ENCODE data around the gene FBXO10.
"Not testable (repeated sequence)": the region's sequence is repeated elsewhere in the genome, so short reads cannot be mapped to it uniquely, and the experiment has no call there.

Gene FBXO10, protein sequence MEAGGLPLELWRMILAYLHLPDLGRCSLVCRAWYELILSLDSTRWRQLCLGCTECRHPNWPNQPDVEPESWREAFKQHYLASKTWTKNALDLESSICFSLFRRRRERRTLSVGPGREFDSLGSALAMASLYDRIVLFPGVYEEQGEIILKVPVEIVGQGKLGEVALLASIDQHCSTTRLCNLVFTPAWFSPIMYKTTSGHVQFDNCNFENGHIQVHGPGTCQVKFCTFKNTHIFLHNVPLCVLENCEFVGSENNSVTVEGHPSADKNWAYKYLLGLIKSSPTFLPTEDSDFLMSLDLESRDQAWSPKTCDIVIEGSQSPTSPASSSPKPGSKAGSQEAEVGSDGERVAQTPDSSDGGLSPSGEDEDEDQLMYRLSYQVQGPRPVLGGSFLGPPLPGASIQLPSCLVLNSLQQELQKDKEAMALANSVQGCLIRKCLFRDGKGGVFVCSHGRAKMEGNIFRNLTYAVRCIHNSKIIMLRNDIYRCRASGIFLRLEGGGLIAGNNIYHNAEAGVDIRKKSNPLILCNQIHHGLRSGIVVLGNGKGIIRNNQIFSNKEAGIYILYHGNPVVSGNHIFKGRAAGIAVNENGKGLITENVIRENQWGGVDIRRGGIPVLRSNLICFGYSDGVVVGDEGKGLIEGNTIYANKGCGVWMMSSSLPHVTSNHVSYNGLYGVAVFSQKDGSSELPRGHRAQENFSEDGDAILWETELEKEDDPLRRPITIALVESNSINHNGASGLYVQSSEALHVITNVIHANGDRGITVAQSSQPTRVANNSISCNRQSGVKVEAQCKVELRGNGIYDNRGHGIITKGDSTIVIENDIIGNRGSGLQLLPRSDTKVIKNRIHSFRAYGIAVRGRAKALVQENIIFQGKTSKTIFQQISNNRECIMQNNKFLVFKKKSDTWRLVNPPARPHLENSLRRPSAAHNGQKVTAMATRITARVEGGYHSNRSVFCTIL

DNA sequence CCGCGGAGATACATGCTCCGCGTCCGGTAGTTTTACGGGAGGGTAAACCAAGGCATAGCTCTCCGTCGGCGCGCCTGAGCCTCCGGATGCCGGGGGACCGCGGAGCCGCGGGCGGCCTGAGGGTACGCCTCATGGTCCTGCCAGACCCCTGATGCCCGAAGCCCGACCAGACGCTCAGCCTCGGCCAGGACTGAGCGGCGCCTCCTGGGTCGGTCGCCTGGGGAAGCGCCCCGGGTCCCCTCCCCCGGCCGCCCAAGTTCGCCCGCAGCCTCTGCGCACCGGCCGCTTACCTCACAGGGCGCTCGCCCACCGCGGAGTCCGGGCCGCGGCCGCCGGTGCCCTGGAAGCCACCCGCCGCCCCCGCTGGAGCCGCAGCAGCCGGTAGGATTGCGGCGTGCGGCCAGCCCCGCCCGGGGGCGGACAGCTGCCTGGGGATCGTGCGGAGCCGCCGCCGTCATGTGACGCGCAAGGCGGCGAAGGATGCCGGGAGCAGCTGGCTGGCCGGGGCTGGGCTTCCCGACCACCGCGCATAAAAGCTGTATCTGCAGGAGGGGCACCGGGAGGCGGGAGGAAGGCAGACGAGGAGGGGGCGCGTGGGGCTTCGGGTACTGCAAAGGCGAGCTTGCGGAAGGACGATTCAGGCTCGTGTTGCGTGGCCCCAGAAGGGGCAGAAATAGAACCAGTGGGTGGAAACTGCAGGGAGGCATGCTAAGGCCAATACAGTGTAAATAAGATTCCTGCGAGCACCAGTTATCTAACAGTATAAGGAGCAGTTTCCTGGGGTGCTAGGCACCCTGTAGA, at the start of gene FBXO10:
TSS of gene FBXO10 (minus strand) at position 460 of the 801 bp plus-strand sequence. CDS start 34,612 bp downstream, outside the sequence.
- DNase-seq (ENCODE audit: low read depth): no peak

- no peak for DNase-seq (ENCODE audit: low read depth)
These were observed 49.6 kb upstream of the FBXO10 start for GRCh38 chr9:37625758-37626147.

DNA sequence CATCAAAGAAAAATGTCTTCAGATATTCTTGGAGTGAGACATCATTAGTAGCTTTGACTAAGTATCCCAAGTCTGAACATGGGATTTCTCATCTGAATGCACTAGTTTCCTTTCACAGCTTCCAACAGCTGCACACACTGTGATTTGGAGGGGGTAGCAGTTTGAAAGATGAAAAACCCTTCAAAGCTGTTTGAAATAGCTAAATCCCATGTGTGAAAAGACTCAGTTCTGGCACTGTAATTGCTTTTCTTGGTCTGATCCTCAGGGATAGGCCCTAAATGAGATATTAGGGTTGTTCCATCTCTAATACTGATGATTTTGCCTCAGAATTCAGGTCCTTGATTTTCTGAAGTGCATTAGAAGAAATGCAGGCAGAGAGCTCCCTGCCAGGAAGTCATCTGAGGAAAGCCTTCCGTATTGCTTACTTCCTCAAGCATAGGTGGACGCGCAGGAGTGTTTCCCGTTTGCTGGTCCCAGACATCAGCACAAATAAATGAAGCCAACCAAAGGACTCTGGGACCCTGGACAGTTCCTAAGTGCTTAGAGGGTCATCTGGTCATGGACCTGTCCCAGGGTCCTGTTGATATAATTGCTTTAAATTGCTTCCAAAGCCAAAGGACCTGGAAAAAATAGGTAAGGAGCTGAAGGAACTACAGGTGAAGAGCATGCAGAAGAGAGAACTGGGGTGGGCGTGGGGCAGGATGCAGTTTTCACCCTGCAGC, 49.0 kb upstream of the FBXO10 start:
- no peak for DNase-seq (ENCODE audit: low read depth)

DNA sequence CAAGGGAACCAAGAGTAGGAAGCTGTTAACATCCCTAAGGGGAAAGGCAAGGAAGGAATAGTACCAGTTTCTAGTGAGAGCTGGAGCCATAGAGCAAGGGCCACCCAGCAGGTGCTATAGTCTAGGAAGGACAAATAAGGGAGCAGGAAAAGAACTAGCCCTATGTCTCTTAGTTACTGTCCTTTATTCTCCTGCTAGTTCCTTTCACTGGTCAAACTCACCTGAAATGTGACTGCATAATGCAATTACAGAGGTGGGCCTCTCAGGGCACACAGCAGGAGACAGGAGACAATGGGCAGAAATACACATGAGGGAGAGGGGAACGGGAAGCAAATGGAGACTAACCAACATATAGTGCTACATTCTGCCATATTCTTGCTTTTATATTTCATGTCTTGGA, 47.9 kb upstream of the FBXO10 start:
- no peak for DNase-seq (ENCODE audit: low read depth)

- DNase-seq (ENCODE audit: low read depth): no peak
These were observed 47.1 kb upstream of the FBXO10 start for GRCh38 chr9:37623267-37623666.

DNA sequence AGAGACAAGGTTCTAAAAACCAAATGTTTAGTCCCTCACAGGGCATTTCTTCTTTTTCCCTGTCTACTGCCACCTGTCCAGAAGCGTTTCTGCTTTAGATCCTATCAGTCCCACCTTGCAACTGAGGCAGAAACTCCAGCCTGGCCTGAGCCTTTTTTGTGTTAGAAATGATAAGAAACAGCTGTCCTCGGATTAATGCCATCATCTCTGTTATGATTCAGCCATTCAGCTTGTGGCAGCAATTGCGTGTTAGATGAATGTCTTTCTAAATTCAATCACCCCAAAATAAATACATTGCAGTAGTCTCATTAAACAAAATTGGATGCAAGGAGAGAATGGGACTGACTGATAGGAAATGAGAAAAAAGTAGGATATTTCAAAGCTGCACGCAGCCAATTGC, 46.3 kb upstream of the FBXO10 start:
- DNase-seq (ENCODE audit: low read depth): no peak

DNA sequence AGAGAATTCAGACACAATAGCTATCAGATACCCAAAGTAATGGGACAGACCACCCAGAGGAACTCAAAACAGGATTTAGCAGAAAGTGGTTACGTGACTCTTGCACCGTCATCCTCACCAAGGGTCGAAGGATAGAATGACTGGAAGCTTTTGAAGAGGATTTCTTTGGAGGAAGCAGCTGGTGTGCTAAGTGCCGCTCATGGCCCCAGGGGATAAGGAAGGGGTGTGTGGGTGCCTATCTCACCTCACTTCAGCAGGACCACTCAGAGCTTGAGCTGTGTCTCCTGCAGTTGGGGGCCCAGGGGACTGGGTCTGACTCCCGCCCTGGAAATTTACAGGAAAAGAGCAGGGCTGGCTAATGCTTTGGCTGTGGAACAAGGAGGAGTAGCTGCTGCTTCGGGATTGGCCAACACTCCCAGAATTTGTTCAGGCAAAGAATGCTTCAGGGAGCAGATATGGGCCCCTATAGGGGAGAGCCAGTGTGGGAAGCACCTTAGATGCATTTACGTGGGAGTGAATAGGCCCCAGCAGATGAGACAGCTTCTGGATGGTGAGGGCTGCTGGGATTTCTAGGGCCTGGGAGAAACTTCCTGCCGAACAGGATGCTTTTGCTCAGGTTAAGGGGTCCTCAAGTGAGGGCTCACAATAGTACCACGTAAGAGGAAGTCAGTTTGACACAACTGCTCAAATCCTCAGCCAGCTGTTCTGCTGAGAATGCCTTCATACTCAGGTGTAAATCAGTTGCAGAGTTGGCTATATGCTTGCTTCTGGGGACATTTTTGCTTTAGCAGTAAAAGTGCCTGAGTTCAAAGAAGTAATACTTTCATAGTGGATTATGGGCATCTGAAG, 45.3 kb upstream of the FBXO10 start:
- DNase-seq (ENCODE audit: low read depth): no peak

GRCh38 chr9:37620396-37620795, 44.2 kb upstream of the FBXO10 start:
- no peak for DNase-seq (ENCODE audit: low read depth)

DNA sequence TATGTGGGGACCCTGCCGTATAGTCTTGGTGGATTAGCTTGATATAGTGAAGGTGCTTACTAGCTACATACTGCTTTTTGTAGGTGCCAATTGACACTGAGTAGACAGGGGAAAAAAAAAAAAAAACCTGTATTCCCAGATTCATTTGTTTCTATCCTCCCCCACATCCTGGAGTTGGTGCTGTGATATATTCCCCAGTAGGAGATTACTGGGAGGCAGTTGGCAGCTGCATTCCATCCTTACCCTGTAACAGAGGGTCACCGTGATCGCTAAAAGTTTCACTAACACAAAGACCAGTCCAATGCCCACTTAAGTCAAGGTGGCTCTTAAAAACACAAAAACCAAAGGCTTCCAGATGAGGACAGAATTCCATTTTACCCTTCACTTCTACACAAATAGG, 43.6 kb upstream of the FBXO10 start:
- no peak for DNase-seq (ENCODE audit: low read depth)

- DNase-seq (ENCODE audit: low read depth): no peak
These were observed 42.6 kb upstream of the FBXO10 start for GRCh38 chr9:37618817-37619216.

GRCh38 chr9:37617832-37618231, 41.7 kb upstream of the FBXO10 start:
- DNase-seq (ENCODE audit: low read depth): no peak

GRCh38 chr9:37617161-37617560, 41.0 kb upstream of the FBXO10 start:
- DNase-seq (ENCODE audit: low read depth): no peak

DNA sequence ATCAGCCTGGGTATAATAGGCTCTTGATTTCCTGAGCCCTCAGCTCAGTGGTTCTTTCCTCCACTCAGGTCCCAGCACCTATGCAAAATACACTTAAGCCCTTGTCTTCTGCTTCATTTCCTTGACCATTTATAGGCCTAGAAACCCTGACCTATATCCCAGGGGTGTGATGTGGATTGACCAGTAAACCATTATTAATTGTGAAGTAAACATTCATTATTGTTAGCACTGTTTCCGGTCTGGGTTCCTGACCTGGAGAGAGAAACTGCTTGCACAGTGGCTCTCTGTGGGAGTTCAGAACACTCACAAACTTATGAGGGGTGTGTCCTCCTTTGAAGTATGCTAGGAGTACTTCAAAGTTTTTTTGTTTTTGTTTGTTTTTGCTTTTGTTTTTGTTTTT, 35.8 kb upstream of the FBXO10 start:
- DNase-seq (ENCODE audit: low read depth): no peak

GRCh38 chr9:37611014-37611413, 34.8 kb upstream of the FBXO10 start:
- no peak for DNase-seq (ENCODE audit: low read depth)

GRCh38 chr9:37609735-37610397, 33.7 kb upstream of the FBXO10 start:
- no peak for DNase-seq (ENCODE audit: low read depth)

- DNase-seq (ENCODE audit: low read depth): no peak
These were observed 32.1 kb upstream of the FBXO10 start for GRCh38 chr9:37608250-37608649.

GRCh38 chr9:37604296-37604695, 28.1 kb upstream of the FBXO10 start:
- DNase-seq (ENCODE audit: low read depth): no peak

- DNase-seq (ENCODE audit: low read depth): no peak
These were observed 26.6 kb upstream of the FBXO10 start for GRCh38 chr9:37602817-37603216.

GRCh38 chr9:37602061-37602460, 25.9 kb upstream of the FBXO10 start:
- not testable (repeated sequence) for DNase-seq (ENCODE audit: low read depth)

DNA sequence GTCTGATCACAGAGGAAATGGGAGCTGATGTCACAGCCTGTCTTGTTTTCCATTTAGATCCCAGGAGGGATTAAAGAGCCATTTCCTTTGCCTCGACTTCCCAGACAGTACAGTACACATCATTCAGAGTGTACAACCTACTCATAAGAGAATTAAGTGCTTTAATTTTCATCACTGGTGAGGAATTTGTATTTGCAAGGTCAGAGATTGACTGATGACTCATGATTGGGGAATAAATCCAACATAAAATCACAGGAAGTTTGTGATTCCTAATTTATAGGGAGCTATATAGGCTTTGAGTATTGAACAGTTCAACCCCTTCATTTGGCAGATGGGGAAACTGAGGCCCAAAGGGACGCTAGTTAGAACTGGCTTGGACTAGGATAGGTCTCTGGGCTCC, 20.3 kb upstream of the FBXO10 start:
- no peak for DNase-seq (ENCODE audit: low read depth)

Measured in stimulated activated CD4-positive, alpha-beta T cell treated with anti-CD3 and anti-CD28 coated beads, Interleukin-2, amount 100 ng/mL, for 4 hours (primary cell).